Measurements from ENCODE around the gene FOXO6. TPM values are rescaled to one million over a fixed set of nuclear protein-coding genes. Genes with fewer than 3 reads are reported as not detected.

FOXO6 gene
- total and polyA plus RNA-seq, 9 of the 15 experiments (the other 6 are each of a cell fraction or from before 2014, with no cell fraction given) = 0.04 to 0.31 (median 0.12) TPM; not detected in 5

DNA sequence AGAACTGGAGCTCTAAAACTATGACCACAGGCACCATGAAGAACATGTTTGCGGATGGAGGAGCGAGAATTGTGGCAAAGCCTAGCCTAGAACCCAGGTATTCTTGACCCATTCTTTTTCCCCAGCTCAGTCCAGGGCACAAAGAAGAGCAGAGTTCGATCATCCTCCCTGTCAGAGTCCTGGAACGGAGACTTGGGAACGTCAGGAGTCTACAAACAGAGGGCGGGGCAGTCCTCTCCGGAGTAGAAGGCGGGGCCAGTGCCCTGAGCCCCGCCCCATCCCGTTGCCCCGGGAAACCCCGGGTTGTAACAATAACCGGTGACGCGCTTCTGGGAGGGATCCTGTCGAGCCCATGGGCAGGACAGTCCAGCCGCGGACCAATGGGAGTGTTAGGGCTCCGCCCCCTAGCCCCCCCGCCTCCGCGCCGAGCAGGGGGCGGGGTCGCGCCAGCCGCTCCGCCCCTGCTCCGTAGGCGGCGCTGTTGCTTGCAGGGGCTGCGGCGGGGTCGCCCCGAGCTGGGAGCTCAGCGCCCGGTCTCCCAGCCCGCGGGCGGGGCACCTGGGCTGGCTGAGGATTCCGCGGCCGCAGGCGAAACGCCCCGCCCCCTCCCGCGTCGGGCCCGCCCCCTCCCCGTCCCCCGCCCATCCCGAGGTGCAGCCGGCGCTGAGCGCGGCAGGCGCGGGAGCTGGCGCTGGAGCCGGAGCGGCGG, at the start of gene FOXO6 (continued):
- TF ChIP-seq GTF3C2 (IDR thresholded peaks at IDR 0.05; ENCODE audit: borderline replicate concordance, extremely low read depth, insufficient read length) (no peak), ZNF140 (CRISPR knock-in tag; IDR thresholded peaks at IDR 0.05) (no peak), ZNF507 (tag; conservative IDR thresholded peaks at IDR 0.05) (no peak), EGR1 (conservative IDR thresholded peaks at IDR 0.05) (peak; percentile 81), ADNP (tag; IDR thresholded peaks at IDR 0.05) (no peak), ZFP30 (CRISPR knock-in tag; IDR thresholded peaks at IDR 0.05; ENCODE audit: borderline replicate concordance) (no peak), HMG20B (CRISPR knock-in tag; IDR thresholded peaks at IDR 0.05) (no peak), ZFX (CRISPR knock-in tag; IDR thresholded peaks at IDR 0.05) (no peak), POLR2AphosphoS5 (IDR thresholded peaks at IDR 0.05; ENCODE audit: control insufficient read depth, insufficient read depth, low read depth, low read length) (no peak), POLR2G (IDR thresholded peaks at IDR 0.05; ENCODE audit: low read depth, low read length) (no peak), HDAC3 (IDR thresholded peaks at IDR 0.05; ENCODE audit: borderline replicate concordance, partially characterized antibody) (no peak), BRD4 (IDR thresholded peaks at IDR 0.05) (no peak), SMAD4 (CRISPR knock-in tag; conservative IDR thresholded peaks at IDR 0.05) (peak; percentile 61), ZBTB26 (CRISPR knock-in tag; IDR thresholded peaks at IDR 0.05) (no peak), ELF2 (CRISPR knock-in tag; IDR thresholded peaks at IDR 0.05) (no peak), SUPT5H (IDR thresholded peaks at IDR 0.05) (no peak), ZBTB9 (CRISPR knock-in tag; IDR thresholded peaks at IDR 0.05) (no peak), ZBTB34 (CRISPR knock-in tag; IDR thresholded peaks at IDR 0.05) (no peak)
- TF ChIP-seq, protein P1, sequence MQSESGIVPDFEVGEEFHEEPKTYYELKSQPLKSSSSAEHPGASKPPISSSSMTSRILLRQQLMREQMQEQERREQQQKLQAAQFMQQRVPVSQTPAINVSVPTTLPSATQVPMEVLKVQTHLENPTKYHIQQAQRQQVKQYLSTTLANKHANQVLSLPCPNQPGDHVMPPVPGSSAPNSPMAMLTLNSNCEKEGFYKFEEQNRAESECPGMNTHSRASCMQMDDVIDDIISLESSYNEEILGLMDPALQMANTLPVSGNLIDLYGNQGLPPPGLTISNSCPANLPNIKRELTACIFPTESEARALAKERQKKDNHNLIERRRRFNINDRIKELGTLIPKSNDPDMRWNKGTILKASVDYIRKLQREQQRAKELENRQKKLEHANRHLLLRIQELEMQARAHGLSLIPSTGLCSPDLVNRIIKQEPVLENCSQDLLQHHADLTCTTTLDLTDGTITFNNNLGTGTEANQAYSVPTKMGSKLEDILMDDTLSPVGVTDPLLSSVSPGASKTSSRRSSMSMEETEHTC (IDR thresholded peaks at IDR 0.05) = no peak

Measured in K562 (cell line).